WI38 (cell line): ENCODE measurements around the gene RBL2.
"Not testable (repeated sequence)": the region's sequence is repeated elsewhere in the genome, so short reads cannot be mapped to it uniquely, and the experiment has no call there.

Source experiments
- H3K4me3 ChIP-seq: 2 replicates; pipeline ENCODE4 v1.5.1; 2011; ENCODE audit warnings: low read depth, mild to moderate bottlenecking, control low read depth, low read length
- TF ChIP-seq, protein P1 (sequence below): IDR thresholded peaks from 2 replicates; pipeline ENCODE4 v1.5.1; 2012; ENCODE audit warnings: low read depth, mild to moderate bottlenecking, control low read depth, low read length

Gene RBL2

DNA sequence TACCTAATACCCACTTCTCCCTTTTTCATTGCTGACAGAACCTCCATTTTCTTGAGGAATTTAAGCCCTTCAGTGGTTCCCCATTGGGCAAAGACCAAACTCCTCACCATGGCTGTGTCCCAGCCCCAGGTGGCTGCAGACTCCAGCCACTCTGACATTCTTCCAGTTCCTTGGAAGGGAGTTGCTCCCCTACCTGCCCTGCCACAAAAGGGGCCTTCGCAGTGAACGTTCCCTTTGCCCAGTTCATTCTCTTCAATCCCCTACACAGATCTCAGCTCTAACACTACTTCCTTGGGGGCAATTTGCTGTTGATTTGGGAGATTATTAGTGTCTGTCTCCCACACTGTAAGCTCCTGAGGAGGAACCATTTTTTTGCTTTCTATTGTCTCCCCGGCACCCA lies 72.0 kb downstream of the RBL2 start:
- TF ChIP-seq, protein P1, sequence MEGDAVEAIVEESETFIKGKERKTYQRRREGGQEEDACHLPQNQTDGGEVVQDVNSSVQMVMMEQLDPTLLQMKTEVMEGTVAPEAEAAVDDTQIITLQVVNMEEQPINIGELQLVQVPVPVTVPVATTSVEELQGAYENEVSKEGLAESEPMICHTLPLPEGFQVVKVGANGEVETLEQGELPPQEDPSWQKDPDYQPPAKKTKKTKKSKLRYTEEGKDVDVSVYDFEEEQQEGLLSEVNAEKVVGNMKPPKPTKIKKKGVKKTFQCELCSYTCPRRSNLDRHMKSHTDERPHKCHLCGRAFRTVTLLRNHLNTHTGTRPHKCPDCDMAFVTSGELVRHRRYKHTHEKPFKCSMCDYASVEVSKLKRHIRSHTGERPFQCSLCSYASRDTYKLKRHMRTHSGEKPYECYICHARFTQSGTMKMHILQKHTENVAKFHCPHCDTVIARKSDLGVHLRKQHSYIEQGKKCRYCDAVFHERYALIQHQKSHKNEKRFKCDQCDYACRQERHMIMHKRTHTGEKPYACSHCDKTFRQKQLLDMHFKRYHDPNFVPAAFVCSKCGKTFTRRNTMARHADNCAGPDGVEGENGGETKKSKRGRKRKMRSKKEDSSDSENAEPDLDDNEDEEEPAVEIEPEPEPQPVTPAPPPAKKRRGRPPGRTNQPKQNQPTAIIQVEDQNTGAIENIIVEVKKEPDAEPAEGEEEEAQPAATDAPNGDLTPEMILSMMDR: no peak
- no peak overlapping the region for H3K4me3 ChIP-seq

DNA sequence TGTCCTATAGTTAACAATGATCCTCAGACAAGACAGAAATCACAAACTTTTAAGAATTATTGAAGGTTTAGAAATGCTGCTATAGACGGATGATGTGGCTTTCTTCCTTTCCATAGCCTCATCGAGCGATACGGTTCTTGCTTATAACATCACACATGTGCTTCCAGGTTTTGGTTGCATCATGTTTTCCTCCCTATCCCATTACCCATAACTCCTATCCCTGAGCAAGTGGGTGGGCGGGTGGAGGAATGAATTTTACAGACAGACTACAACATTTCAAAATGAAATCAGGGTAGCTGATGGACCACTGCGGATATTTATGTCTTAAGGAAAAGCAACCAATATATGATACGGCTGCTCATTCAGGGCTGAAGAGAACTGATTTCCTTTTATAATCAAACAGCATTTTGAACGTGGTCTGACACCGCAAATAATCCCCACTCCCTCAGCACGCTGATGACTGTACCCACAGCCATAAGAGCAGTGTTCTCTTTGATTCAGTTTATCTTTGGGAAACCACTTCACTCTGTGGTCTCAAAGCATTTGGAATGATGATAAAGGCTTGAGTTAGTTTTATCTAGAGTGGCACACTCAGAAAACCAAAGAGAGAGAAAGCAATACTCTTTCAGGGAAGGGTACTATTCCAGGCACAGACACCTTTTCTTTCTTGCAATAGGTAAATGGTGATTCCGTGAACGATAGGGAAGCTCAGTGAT lies 73.4 kb downstream of the RBL2 start:
- TF ChIP-seq, protein P1: no peak

DNA sequence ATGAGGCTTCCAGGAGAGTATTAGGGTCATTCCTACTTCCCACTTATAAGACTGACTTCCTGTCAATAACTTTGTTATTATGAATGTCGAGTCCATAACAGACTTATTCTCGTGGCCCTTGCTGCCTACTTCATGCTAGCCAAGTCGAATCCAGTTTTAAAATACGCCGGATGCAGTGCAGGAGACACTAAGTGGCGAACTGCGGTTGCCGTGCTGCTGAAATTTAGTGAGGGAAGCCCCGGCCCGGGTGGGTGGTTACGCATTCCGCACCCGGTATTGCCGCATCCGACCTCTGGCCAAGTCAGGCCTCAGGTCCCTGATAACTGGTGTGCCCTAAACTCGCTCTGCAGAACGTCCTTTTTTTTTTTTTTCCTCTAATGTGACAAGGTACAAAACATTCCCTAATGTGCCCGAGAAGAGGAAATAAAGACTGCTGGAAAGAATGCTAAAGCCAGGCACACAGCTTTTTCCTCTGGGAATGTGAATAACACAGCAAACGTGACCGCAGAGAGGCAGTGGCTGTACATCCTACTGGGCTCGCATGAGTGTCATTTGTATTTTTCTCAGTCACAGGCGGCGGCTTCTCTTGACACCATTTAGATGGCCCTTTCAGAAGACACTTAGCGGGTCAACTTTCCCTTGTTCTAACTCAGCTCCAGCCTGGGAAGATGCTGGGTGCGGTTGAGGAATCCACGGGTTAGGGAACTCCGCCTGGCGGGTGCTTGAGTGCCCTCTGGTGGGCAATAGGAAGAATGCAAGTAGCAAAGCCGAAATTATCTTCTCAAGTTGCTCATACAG lies 75.8 kb downstream of the RBL2 start:
- TF ChIP-seq, protein P1: peak; percentile 91
- no peak overlapping the region for H3K4me3 ChIP-seq

More for the DNA sequence above, 73.4 kb downstream of the RBL2 start:
- H3K4me3 ChIP-seq: no peak overlapping the region

DNA sequence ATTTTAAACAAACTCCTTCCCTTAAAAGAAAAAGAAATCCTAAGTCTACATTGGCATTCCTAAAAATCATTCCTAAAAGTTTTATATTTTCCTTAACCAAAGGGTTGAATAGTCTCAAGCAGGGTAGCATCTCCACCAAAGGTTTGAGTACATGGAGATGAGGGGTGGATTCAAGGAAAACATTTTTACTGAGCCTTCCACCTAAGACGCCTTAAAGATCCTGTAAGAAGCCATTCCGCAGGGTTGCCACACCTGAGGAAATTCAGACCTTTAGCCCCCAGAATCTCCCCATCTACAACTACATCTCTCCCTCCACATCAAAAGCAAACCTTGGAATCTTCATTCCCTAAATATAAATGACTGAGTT lies 76.4 kb downstream of the RBL2 start:
- TF ChIP-seq, protein P1: no peak
- no peak overlapping the region for H3K4me3 ChIP-seq

DNA sequence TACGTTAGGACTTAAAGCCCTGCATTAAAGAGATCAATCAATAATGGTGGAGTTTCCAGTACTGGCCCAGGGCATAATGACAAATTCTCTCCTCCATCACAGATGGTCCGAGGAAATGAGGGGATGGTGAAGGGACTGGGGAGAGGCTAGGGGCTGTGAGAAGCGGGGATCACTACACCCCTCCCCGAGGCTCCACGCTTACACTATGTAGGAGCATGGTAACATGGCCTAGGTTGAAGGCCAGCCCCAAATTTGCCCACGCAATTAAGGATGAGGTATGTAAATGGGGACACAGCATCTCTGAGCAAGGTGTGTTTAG lies 76.8 kb downstream of the RBL2 start:
- H3K4me3 ChIP-seq: no peak overlapping the region
- TF ChIP-seq, protein P1: no peak

DNA sequence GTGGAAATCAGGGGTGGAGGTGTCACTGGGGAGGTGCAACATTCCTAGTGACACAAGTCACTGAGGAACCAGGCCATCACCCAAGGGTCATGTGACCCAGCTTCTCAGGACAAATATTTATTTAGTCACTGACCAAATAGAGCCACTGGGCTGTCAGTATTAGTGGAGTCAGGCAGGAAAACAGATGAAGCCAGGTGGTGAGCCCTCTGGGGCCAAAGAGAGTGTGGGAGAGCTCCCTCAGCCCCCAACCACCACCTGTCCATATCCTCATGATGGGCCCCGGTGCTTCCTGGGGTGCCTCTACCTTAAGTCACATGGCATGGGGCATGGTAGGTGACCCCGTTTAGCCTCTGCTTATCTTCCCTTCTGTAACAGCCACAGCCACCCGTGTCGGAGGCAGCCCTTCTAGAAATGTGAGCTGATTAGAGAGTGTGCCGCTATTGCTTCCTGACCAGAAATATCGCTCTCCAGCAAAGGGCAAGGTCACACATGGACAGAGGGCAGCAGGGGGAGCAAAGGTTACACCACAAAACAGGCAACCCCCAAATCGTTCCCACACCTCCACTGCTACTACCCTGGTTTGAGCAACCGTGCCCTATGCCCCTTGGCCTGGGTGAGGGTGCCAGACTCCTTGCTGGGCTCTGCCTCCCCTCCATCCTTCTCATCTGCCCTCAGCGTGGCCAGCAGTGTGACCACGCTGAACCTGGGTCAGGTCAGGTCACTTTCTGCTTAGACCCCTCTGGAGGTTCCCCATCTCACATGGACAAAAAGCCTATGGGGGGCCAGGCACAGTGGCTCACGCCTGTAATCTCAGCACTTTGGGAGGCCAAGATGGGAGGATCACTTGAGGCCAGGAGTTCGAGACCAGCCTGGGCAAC lies 77.4 kb downstream of the RBL2 start:
- no peak overlapping the region for H3K4me3 ChIP-seq
- TF ChIP-seq, protein P1: no peak

DNA sequence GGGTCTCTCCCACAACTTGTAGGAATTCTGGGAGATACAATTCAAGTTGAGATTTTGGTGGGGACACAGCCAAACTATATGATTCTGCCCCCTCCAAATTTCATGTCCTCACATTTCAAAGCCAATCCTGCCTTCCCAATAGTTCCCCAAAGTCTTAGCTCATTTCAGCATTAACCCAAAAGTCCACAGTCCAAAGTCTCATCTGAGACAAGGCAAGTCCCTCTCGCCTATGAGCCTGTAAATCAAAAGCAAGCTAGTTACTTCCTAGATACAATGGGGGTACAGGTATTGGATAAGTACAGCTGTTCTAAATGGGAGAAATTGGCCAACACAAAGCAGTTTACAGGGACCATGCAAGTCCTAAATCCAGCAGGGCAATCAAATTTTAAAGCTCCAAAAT lies 78.5 kb downstream of the RBL2 start:
- H3K4me3 ChIP-seq: not testable (repeated sequence)
